Neural progenitor cell (in vitro differentiated cells): ENCODE measurements around the gene ULK3.

ENCODE experiments used
- EZH2 ChIP-seq: fragments of 200-600 bp; sonication (generic); IDR thresholded peaks from 2 replicates; pipeline ENCODE4 v1.6.1; 2017; ENCODE audit warnings: antibody characterized with exemption, mild to moderate bottlenecking, moderate library complexity
- EZH2phosphoT487 ChIP-seq: fragments of 200-600 bp; sonication (generic); IDR thresholded peaks from 2 replicates; pipeline ENCODE4 v1.6.1; 2017; ENCODE audit warnings: antibody characterized with exemption
- TF ChIP-seq, protein P1 (sequence below): fragments of 200-600 bp; sonication (generic); IDR thresholded peaks from 2 replicates; pipeline ENCODE4 v1.5.1; 2017; ENCODE audit warnings: antibody characterized with exemption, mild to moderate bottlenecking

GRCh38 chr15:74820056-74820455 lies 22.9 kb downstream of the ULK3 start:
- TF ChIP-seq, protein P1, sequence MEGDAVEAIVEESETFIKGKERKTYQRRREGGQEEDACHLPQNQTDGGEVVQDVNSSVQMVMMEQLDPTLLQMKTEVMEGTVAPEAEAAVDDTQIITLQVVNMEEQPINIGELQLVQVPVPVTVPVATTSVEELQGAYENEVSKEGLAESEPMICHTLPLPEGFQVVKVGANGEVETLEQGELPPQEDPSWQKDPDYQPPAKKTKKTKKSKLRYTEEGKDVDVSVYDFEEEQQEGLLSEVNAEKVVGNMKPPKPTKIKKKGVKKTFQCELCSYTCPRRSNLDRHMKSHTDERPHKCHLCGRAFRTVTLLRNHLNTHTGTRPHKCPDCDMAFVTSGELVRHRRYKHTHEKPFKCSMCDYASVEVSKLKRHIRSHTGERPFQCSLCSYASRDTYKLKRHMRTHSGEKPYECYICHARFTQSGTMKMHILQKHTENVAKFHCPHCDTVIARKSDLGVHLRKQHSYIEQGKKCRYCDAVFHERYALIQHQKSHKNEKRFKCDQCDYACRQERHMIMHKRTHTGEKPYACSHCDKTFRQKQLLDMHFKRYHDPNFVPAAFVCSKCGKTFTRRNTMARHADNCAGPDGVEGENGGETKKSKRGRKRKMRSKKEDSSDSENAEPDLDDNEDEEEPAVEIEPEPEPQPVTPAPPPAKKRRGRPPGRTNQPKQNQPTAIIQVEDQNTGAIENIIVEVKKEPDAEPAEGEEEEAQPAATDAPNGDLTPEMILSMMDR = no peak
- TF ChIP-seq EZH2 (no peak), EZH2phosphoT487 (no peak)
